SH-SY5Y (cell line): ENCODE measurements around the gene MAN1A1.

ENCODE experiments used
- GATA2 ChIP-seq: IDR thresholded peaks from 2 replicates; pipeline ENCODE4 v1.6.1; 2011; ENCODE audit warnings: mild to moderate bottlenecking, low read depth, low read length
- GATA3 ChIP-seq: IDR thresholded peaks from 2 replicates; pipeline ENCODE4 v1.6.1; 2011; ENCODE audit warnings: low read depth, mild to moderate bottlenecking, low read length, moderate library complexity

- TF ChIP-seq GATA3 (no peak), GATA2 (no peak)
Observed at GRCh38 chr6:119243657-119244056, 105.9 kb downstream of the MAN1A1 start.
